ENCODE measurements around the gene SFTPA2.
"Not testable (repeated sequence)": the region's sequence is repeated elsewhere in the genome, so short reads cannot be mapped to it uniquely, and the experiment has no call there.

Gene SFTPA2

GRCh38 chr10:79555354-79556309 lies 4.6 kb downstream of the SFTPA2 start:
- no peak for DNase-seq

DNA sequence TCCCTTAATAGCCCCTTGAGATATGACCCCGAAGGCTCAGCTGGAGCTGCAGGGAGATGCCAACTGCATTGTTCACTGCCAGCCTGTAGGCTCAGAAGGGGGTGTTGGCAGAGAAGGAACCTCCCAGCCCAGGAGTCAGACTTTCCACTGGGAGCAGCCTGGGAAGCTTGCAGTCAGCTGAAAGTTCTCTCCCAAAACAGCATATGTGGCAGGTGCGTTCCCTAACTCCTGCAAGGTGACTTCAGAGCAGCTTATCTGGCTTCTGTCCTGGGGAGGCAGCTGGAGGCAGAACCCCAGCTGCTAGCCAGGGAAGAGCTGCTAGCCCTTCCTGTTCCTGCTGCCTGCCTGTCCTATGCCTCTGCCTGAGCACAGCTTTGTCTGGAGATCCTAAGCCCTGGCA lies 8.1 kb downstream of the SFTPA2 start:
- DNase-seq = no peak

GRCh38 chr10:79547973-79548372 lies 12.2 kb downstream of the SFTPA2 start:
- DNase-seq = no peak

DNA sequence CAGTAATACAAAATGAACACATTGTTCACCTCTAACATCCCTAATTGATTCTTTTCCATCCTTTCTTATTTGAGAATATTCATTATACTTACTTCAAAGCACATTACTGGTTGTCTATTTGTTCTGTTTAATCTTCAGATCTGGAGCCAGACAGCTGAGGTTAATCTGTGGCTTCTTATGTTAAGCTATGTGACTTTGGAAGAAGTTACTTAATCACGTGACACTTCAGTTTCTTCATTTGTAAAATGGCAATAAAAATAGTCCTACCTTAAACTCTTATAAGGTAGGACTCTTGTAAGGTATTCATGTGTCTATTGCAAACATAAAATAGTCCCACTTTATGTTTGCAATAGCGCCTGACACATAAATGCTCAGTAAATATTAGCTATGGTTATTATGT lies 13.1 kb downstream of the SFTPA2 start:
- DNase-seq = not testable (repeated sequence)

GRCh38 chr10:79544926-79545659 lies 15.1 kb downstream of the SFTPA2 start:
- not testable (repeated sequence) for DNase-seq

GRCh38 chr10:79544408-79544807 lies 15.8 kb downstream of the SFTPA2 start:
- not testable (repeated sequence) for DNase-seq

DNA sequence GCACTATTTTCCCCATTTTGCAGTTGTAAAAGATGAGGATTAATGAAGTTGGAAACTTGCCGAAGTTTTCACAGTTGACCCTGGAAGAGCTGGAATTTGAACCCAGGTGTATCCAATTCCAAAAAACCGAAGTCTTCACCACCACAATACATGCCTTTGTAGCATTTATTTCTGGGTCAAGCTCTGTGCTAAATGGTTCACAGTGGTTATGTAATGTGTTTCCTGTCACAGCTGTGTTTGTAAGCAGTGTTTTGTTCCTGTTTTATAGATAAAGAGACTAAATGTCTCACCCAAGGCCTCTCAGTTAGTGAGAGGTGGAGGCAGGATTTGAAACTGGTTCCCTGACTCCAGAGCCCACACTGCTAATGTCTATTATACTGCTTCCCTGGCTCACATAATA lies 17.6 kb downstream of the SFTPA2 start:
- no peak for DNase-seq

DNA sequence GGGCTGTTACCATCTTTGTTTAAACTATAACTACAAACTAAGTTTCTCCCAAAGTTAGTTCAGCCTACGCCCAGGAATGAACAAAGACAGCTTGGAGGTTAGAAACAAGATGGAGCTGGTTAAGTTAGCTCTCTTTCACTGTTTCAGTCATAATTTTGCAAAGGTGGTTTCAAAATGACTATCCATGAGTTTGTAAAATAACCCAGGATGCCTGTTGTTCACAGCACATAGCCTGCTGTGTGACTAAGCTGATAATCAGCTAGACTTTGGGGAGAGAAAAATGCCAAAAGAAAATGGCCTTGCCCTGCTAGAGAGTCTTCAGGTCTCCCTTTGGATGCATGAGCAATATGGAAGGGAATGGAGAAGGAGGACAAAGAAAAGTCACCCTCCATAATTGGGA lies 19.3 kb downstream of the SFTPA2 start:
- not testable (repeated sequence) for DNase-seq

GRCh38 chr10:79538311-79538710 lies 21.9 kb downstream of the SFTPA2 start:
- DNase-seq = not testable (repeated sequence)

DNA sequence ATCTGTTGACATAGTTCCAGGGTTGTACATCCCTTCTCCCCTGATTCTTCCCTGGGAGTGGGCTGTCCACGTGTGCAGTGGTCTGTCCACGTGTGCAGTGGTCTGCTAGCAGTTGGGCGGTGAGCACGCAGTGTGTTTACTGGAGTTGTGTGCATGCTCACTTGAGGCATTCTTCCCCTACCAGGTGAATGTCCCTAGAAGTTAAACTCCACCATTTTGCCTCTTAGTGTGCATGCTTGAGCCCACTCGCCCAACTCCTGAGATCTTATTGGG lies 26.4 kb downstream of the SFTPA2 start:
- not testable (repeated sequence) for DNase-seq

DNA sequence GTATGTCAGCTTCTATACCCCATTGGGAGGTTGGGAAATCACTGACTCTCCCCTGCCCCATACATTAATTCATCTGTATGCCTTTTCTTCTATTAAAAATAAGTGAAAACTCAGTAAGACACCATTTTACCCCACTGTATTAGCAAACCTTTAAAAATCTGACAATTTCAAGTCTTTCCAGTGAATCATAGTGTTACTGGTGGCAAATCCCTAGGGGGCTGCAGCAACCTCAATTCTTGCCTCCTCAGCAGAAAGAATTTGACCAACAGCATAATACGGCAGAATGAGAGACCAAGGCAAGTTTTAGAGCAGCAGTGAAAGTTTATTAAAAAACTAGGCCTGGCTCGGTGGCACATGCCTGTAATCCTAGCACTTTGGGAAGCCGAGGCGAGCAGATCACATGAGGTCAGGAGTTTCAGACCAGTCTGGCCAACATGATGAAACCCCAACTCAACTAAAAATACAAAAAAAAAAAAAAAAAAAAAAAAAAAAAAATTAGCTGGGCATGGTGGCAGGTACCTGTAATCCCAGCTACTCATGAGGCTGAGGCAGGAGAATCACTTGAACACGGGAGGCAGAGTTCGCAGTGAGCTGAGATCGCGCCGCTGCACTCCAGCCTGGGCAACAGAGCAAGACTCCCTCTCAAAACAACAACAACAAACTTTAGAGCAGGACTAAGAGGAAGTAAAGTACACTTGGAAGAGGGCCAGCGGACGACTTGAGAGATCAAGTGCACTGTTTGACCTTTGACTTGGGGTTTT lies 26.9 kb downstream of the SFTPA2 start:
- not testable (repeated sequence) for DNase-seq

GRCh38 chr10:79528261-79528660 lies 31.9 kb downstream of the SFTPA2 start:
- DNase-seq = not testable (repeated sequence)

GRCh38 chr10:79525049-79525710 lies 35.0 kb downstream of the SFTPA2 start:
- DNase-seq = not testable (repeated sequence)

- not testable (repeated sequence) for DNase-seq
Measured at GRCh38 chr10:79523157-79523853, 36.9 kb downstream of the SFTPA2 start.

DNA sequence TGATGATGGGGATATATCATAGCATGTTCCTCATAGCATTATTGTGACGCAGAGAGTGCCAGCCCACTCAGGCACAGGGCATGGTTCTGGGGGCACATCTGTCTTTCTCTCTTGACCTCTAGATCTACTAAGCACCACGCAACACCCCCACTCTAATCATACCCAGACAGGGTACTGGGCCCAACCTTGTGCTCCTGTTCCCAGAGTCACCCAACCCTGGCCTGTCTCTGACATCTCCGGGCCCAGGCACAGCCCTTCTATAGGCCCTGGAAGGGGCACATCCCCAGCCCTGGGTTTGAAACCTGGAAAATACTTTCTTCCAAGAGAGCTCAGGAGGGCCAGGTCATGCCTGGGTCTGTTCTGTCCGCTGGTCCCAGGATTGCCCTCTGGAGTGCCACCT lies 37.7 kb downstream of the SFTPA2 start:
- DNase-seq = not testable (repeated sequence)

- DNase-seq = not testable (repeated sequence)
Measured at GRCh38 chr10:79521751-79522150, 38.5 kb downstream of the SFTPA2 start.

DNA sequence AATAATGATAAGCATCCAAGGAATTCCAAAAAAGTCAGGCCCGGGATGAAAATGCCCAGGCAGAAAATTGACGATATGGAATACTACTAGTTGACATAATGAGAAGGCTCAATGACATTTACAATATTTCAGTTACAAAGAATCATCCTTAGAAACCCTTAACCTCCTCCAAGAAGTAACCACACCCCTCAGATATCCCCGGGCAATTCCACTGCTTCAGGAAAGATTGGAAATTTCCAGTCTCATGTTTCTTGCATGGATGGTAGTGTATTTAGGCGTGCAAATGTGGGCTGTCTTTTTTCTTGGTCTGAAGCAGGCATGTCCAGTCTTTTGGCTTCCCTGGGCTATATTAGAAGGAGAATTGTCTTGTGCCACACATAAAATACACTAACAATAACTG lies 42.6 kb downstream of the SFTPA2 start:
- not testable (repeated sequence) for DNase-seq

DNA sequence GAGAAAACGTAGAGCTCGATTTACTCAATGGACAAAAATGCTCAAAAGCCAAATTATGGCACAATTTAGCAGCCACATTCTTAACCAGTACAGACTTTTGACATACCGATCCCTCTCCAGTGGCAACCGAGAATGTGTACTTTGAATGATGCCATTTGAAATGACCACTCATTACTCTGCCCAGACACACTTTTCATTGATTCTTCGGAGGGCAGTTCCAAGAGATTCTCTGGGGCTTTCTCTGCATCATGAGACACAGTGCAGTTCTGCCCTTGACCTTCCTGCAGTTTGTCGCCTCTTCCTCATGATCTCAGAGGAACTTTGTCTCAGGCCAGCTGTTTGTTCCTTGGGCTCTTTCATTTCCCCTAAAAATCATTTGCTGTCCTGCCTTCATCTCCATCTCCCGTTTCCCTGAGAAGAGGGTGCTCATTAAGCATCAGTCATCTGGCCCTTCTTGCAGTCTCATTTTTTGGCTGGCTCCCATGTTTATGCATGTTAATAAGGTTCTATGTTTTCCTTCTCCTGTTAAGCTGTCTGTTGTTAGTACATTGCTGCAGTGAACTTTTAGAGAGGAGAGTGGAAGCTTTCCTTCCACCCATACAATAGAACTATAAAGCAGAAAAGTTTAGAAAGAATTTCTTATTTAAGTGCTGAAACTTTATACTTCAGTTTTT lies 43.5 kb downstream of the SFTPA2 start:
- not testable (repeated sequence) for DNase-seq

DNA sequence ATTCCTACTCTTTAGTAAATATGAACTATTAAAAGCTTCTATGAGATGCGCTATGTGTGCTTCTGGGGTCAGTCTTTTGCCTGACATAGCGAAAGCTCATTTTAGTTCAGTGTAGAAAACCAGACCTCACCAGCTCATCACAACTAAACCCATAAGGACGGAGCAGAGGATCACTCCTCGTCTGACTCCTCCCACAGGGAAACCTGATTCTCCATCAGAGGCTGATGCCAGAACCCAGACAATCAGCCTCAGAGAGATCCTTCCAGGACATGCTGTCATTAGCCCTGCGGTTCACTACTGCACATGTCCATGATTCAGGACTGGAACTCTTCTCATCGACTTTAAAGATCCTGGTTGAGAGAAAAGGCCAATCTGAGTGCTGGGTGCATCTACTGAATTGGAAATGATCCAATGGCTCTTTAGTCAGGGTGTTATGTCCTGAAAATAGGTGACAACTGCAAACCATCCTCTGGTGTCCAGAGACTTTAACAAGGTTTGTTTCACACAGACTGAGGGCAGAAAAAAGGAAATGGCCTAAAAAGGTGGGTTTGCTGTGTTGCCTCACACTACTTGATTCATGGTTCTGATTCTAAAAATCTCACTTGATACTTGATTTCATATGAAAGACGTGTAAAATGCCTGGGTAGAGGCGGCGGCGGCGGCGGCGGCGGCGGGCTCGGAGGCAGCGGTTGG lies 48.2 kb downstream of the SFTPA2 start, which contains the start of gene EIF5AL1:
EIF5AL1 (plus strand) TSS at position 643 of the 693 bp plus-strand sequence. CDS start 117 bp downstream, outside the sequence.
- not testable (repeated sequence) for DNase-seq

GRCh38 chr10:79509934-79510508 lies 50.2 kb downstream of the SFTPA2 start:
- not testable (repeated sequence) for DNase-seq
